GM21737 (cell line): ENCODE data around the gene PSMB11.
"Not testable (repeated sequence)": the region's sequence is repeated elsewhere in the genome, so short reads cannot be mapped to it uniquely, and the experiment has no call there.

Experiments used
- ATAC-seq: cut with Tn5 transposase; IDR thresholded peaks from one replicate; pipeline ENCODE4 v1.9.1; 2021; ENCODE audit warnings: mild to moderate bottlenecking, moderate library complexity; ENCODE audit not compliant: unreplicated experiment

PSMB11 gene

GRCh38 chr14:23013749-23014054 lies 28.3 kb upstream of the PSMB11 start:
- not testable (repeated sequence) for ATAC-seq

GRCh38 chr14:23015618-23016017 lies 26.4 kb upstream of the PSMB11 start:
- no peak for ATAC-seq

- ATAC-seq: no peak
Observed at GRCh38 chr14:23017091-23017490, 24.9 kb upstream of the PSMB11 start.

GRCh38 chr14:23018107-23018506 lies 23.9 kb upstream of the PSMB11 start:
- ATAC-seq: no peak

- ATAC-seq: no peak
Observed at GRCh38 chr14:23020143-23021128, 21.6 kb upstream of the PSMB11 start.

GRCh38 chr14:23021434-23021833 lies 20.6 kb upstream of the PSMB11 start:
- ATAC-seq: no peak

- ATAC-seq: no peak
Observed at GRCh38 chr14:23021889-23022442, 20.0 kb upstream of the PSMB11 start.

- ATAC-seq: no peak
Observed at GRCh38 chr14:23023022-23023794, 18.8 kb upstream of the PSMB11 start.

GRCh38 chr14:23023795-23024152 lies 18.2 kb upstream of the PSMB11 start:
- no peak for ATAC-seq

GRCh38 chr14:23024612-23025075 lies 17.4 kb upstream of the PSMB11 start:
- no peak for ATAC-seq

- no peak for ATAC-seq
Observed at GRCh38 chr14:23025151-23025814, 16.7 kb upstream of the PSMB11 start.

GRCh38 chr14:23028799-23029198 lies 13.2 kb upstream of the PSMB11 start:
- ATAC-seq: no peak

GRCh38 chr14:23030936-23031335 lies 11.1 kb upstream of the PSMB11 start:
- no peak for ATAC-seq

- ATAC-seq: no peak
Observed at GRCh38 chr14:23033251-23033727, 8.7 kb upstream of the PSMB11 start.

- ATAC-seq: peak; percentile 8
Observed at GRCh38 chr14:23033801-23034497, 8.1 kb upstream of the PSMB11 start.

GRCh38 chr14:23034498-23035302 lies 7.3 kb upstream of the PSMB11 start, which contains the start of gene PSMB5:
Gene PSMB5, minus strand, starts transcription at chr14:23034900. Its CDS starts 19 bp downstream, at chr14:23034881.
- ATAC-seq: peak; percentile 92

- ATAC-seq: no peak
Observed at GRCh38 chr14:23035303-23036144, 6.5 kb upstream of the PSMB11 start.

- ATAC-seq: no peak
Observed at GRCh38 chr14:23040100-23040499, 1.9 kb upstream of the PSMB11 start.
